Raji (cell line): ENCODE results near the gene ABCC2.

Experiments
- POLR2A ChIP-seq: IDR thresholded peaks from 2 replicates; pipeline ENCODE4 v1.6.1; 2011; ENCODE audit warnings: low read depth, low read length, control low read depth; ENCODE audit not compliant: insufficient read depth

The ABCC2 gene

GRCh38 chr10:99768556-99768955 is 13.9 kb upstream of the ABCC2 start:
- TF ChIP-seq POLR2A = no peak

GRCh38 chr10:99769706-99770105 is 12.7 kb upstream of the ABCC2 start:
- no peak for TF ChIP-seq POLR2A

- TF ChIP-seq POLR2A = no peak
Measured at GRCh38 chr10:99770408-99771045, 11.9 kb upstream of the ABCC2 start.

- no peak for TF ChIP-seq POLR2A
Measured at GRCh38 chr10:99775850-99776249, 6.6 kb upstream of the ABCC2 start.

GRCh38 chr10:99777918-99778714 is 4.3 kb upstream of the ABCC2 start:
- no peak for TF ChIP-seq POLR2A

- TF ChIP-seq POLR2A = no peak
Measured at GRCh38 chr10:99779335-99779734, 3.1 kb upstream of the ABCC2 start.

GRCh38 chr10:99781734-99782429 is 558 bp upstream of the ABCC2 start:
- no peak for TF ChIP-seq POLR2A

GRCh38 chr10:99784016-99784726 is 1.7 kb downstream of the ABCC2 start:
- TF ChIP-seq POLR2A = no peak

GRCh38 chr10:99784727-99785441 is 2.4 kb downstream of the ABCC2 start:
- no peak for TF ChIP-seq POLR2A

- TF ChIP-seq POLR2A = no peak
Measured at GRCh38 chr10:99785646-99786045, 3.2 kb downstream of the ABCC2 start.

GRCh38 chr10:99787311-99787710 is 4.9 kb downstream of the ABCC2 start:
- no peak for TF ChIP-seq POLR2A

GRCh38 chr10:99787782-99788445 is 5.5 kb downstream of the ABCC2 start:
- TF ChIP-seq POLR2A = no peak

GRCh38 chr10:99788598-99789256 is 6.3 kb downstream of the ABCC2 start:
- TF ChIP-seq POLR2A = no peak

- TF ChIP-seq POLR2A = no peak
Measured at GRCh38 chr10:99791831-99792230, 9.4 kb downstream of the ABCC2 start.
